ENCODE data around the gene LRP11.

Gene LRP11

GRCh38 chr6:149830731-149831307 lies 33.3 kb downstream of the LRP11 start:
- Histone ChIP-seq H3K36me3 (ENCODE audit: control insufficient read depth, insufficient read depth, low read length) (peaks cover 4% of the 10 kb centered on the region; the same call in 1 of the 2 replicates), H3K4me1 (ENCODE audit: control insufficient read depth, insufficient read depth, low read length) (no peaks in the 10 kb centered on the region), H3K4me3 (ENCODE audit: low read depth, low read length) (no peak overlapping the region), H3K27me3 (ENCODE audit: control insufficient read depth, insufficient read depth, low read length) (no peaks in the 10 kb centered on the region), H3K9me3 (ENCODE audit: control insufficient read depth, insufficient read depth, low read length) (no peaks in the 10 kb centered on the region), H3K27ac (ENCODE audit: low read depth, low read length) (no peak overlapping the region), H3K9ac (ENCODE audit: low read depth, low read length) (no peak overlapping the region)

DNA sequence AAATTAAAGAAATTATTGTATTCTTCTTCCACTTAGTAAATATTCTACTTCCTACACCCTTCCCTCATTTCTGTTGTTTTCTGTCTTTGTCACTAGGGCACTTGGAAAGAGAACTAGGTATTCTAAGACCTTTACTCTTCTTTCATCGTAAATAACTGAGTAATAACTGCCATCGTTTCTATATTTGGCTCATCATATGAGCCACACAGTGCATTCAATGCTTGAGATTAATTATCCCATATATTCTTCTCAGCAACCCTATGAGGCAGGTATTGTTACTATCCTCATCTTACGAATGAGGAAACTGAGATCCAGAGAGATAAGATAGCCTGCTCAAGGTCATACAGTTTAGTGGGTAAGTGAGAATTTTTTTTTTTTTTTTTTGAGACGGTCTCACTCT lies 38.9 kb downstream of the LRP11 start:
- no peak overlapping the region for H3K9ac ChIP-seq (ENCODE audit: low read depth, low read length)
- no peak overlapping the region for H3K27ac ChIP-seq (ENCODE audit: low read depth, low read length)
- no peaks in the 10 kb centered on the region for H3K36me3 ChIP-seq (ENCODE audit: control insufficient read depth, insufficient read depth, low read length)
- H3K9me3 ChIP-seq (ENCODE audit: control insufficient read depth, insufficient read depth, low read length), result no peaks in the 10 kb centered on the region
- H3K4me3 ChIP-seq (ENCODE audit: low read depth, low read length), result no peak overlapping the region
- H3K27me3 ChIP-seq (ENCODE audit: control insufficient read depth, insufficient read depth, low read length), result no peaks in the 10 kb centered on the region
- no peaks in the 10 kb centered on the region for H3K4me1 ChIP-seq (ENCODE audit: control insufficient read depth, insufficient read depth, low read length)

DNA sequence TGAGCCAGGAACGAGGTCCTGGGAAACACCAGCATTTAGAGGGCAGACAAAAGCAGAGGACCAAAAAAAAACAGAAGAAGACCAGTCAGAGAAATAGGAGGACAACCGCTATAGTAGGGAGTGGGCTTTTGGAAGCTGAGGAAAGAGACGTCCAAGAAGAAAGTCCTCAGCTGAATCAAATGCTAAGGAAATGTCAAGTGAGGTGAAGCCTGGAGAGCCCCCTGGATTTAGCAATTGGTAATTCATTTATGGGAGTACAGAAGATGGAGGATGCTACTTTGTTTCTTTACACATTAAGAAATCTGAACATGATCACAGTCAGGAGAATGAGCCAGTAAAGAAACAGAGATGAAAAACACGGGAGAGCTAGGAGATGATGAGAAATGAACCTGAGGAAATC lies 41.1 kb downstream of the LRP11 start:
- H3K4me1 ChIP-seq (ENCODE audit: control insufficient read depth, insufficient read depth, low read length), result no peaks in the 10 kb centered on the region
- H3K27me3 ChIP-seq (ENCODE audit: control insufficient read depth, insufficient read depth, low read length), result no peaks in the 10 kb centered on the region
- no peaks in the 10 kb centered on the region for H3K9me3 ChIP-seq (ENCODE audit: control insufficient read depth, insufficient read depth, low read length)
- no peaks in the 10 kb centered on the region for H3K36me3 ChIP-seq (ENCODE audit: control insufficient read depth, insufficient read depth, low read length)
- H3K9ac ChIP-seq (ENCODE audit: low read depth, low read length), result no peak overlapping the region
- H3K27ac ChIP-seq (ENCODE audit: low read depth, low read length), result no peak overlapping the region
- no peak overlapping the region for H3K4me3 ChIP-seq (ENCODE audit: low read depth, low read length)

DNA sequence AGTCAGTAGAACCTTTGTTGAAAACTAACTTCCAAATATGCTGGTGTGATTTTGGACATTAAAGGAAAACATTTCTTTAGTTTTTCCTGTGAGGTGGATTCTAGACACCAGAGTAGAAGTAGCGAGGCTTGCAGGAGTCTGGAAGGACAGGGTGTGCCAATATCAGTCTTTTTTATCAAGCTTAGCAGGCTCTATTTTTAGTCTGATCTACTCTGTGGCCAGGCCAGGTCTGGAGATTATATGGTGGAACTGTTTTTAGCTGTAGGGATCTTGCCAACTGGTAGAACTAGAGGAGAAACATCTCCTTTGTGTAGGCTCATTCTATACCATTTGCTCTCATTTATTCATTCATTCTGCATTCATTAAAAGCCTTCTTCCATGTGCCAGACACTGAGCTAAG lies 42.7 kb downstream of the LRP11 start:
- Histone ChIP-seq H3K9me3 (ENCODE audit: control insufficient read depth, insufficient read depth, low read length) (no peaks in the 10 kb centered on the region), H3K27ac (ENCODE audit: low read depth, low read length) (no peak overlapping the region), H3K36me3 (ENCODE audit: control insufficient read depth, insufficient read depth, low read length) (no peaks in the 10 kb centered on the region), H3K27me3 (ENCODE audit: control insufficient read depth, insufficient read depth, low read length) (no peaks in the 10 kb centered on the region), H3K9ac (ENCODE audit: low read depth, low read length) (no peak overlapping the region), H3K4me1 (ENCODE audit: control insufficient read depth, insufficient read depth, low read length) (no peaks in the 10 kb centered on the region), H3K4me3 (ENCODE audit: low read depth, low read length) (no peak overlapping the region)

DNA sequence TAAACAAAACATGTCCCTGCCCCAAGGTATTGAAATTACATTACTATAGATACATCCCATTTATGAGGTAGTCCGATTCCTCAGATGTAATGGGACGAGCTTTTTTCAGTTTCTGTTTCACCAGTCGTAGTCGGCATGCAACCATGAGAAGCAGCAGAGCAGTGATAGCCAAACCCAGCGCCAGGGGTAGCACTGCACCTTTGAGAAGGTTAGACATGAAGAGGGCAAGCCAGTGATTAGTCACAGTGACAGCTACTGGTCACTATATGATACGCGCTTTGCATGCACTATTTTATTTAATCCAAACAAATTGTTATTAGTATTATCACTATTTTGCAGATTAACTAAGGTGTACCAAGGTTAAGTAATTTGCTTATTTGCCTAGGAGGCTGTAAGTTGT lies 43.7 kb downstream of the LRP11 start:
- Histone ChIP-seq H3K4me3 (ENCODE audit: low read depth, low read length) (no peak overlapping the region), H3K27me3 (ENCODE audit: control insufficient read depth, insufficient read depth, low read length) (no peaks in the 10 kb centered on the region), H3K36me3 (ENCODE audit: control insufficient read depth, insufficient read depth, low read length) (no peaks in the 10 kb centered on the region), H3K9me3 (ENCODE audit: control insufficient read depth, insufficient read depth, low read length) (no peaks in the 10 kb centered on the region), H3K27ac (ENCODE audit: low read depth, low read length) (no peak overlapping the region), H3K4me1 (ENCODE audit: control insufficient read depth, insufficient read depth, low read length) (no peaks in the 10 kb centered on the region), H3K9ac (ENCODE audit: low read depth, low read length) (no peak overlapping the region)

GRCh38 chr6:149815788-149816187 lies 48.4 kb downstream of the LRP11 start:
- no peak overlapping the region for H3K9ac ChIP-seq (ENCODE audit: low read depth, low read length)
- no peaks in the 10 kb centered on the region for H3K9me3 ChIP-seq (ENCODE audit: control insufficient read depth, insufficient read depth, low read length)
- H3K4me3 ChIP-seq (ENCODE audit: low read depth, low read length), result no peak overlapping the region
- no peaks in the 10 kb centered on the region for H3K4me1 ChIP-seq (ENCODE audit: control insufficient read depth, insufficient read depth, low read length)
- no peak overlapping the region for H3K27ac ChIP-seq (ENCODE audit: low read depth, low read length)
- no peaks in the 10 kb centered on the region for H3K27me3 ChIP-seq (ENCODE audit: control insufficient read depth, insufficient read depth, low read length)
- H3K36me3 ChIP-seq (ENCODE audit: control insufficient read depth, insufficient read depth, low read length), result peaks cover 10% of the 10 kb centered on the region; the same call in 1 of the 2 replicates

DNA sequence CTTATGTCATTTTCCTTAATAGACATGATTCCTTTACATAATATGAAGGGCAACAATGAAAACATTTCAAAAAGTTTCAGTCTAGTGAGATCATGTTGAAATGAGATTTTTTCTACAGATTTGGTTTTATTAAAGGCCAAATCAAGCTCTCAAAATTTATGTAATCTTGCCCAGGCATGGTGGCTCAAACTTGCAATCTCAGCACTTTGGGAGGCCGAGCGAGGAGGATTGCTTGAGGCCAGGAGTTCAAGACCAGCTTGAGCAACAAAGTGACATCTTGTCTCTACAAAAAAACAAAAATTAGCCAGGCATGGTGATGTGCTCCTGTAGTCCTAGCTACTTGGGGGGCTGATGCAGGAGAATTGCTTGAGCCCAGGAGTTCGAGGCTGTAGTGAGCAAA lies 50.8 kb downstream of the LRP11 start:
- H3K9ac ChIP-seq (ENCODE audit: low read depth, low read length), result no peak overlapping the region
- no peak overlapping the region for H3K4me3 ChIP-seq (ENCODE audit: low read depth, low read length)
- peaks cover 16% of the 10 kb centered on the region; the same call in 1 of the 2 replicates for H3K36me3 ChIP-seq (ENCODE audit: control insufficient read depth, insufficient read depth, low read length)
- H3K9me3 ChIP-seq (ENCODE audit: control insufficient read depth, insufficient read depth, low read length), result no peaks in the 10 kb centered on the region
- no peaks in the 10 kb centered on the region for H3K27me3 ChIP-seq (ENCODE audit: control insufficient read depth, insufficient read depth, low read length)
- H3K27ac ChIP-seq (ENCODE audit: low read depth, low read length), result no peak overlapping the region
- H3K4me1 ChIP-seq (ENCODE audit: control insufficient read depth, insufficient read depth, low read length), result no peaks in the 10 kb centered on the region

DNA sequence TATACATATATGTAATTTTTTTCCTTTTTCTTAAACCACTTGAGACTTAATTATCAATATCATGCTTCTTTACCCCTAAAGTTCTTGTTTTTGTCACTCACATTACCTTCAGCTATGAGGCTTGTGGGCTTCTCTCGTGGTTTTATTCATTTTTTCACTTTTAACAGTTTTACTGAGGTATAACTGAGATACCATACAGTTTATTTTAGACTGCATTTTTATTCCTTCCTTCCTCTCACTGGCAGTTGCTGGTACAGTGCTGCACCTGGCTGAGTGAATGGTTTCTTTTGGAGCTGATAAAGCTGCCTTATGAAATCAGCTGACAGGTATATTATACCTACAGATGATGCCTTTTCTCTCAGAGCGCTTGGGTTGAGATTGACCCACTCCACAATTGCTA lies 54.4 kb downstream of the LRP11 start:
- H3K4me1 ChIP-seq (ENCODE audit: control insufficient read depth, insufficient read depth, low read length), result no peaks in the 10 kb centered on the region
- H3K9ac ChIP-seq (ENCODE audit: low read depth, low read length), result no peak overlapping the region
- no peaks in the 10 kb centered on the region for H3K27me3 ChIP-seq (ENCODE audit: control insufficient read depth, insufficient read depth, low read length)
- no peaks in the 10 kb centered on the region for H3K9me3 ChIP-seq (ENCODE audit: control insufficient read depth, insufficient read depth, low read length)
- H3K36me3 ChIP-seq (ENCODE audit: control insufficient read depth, insufficient read depth, low read length), result peaks cover 16% of the 10 kb centered on the region; the same call in 1 of the 2 replicates
- no peak overlapping the region for H3K27ac ChIP-seq (ENCODE audit: low read depth, low read length)
- no peak overlapping the region for H3K4me3 ChIP-seq (ENCODE audit: low read depth, low read length)

GRCh38 chr6:149806127-149806526 lies 58.0 kb downstream of the LRP11 start:
- Histone ChIP-seq H3K9me3 (ENCODE audit: control insufficient read depth, insufficient read depth, low read length) (no peaks in the 10 kb centered on the region), H3K36me3 (ENCODE audit: control insufficient read depth, insufficient read depth, low read length) (peaks cover 22% of the 10 kb centered on the region), H3K27me3 (ENCODE audit: control insufficient read depth, insufficient read depth, low read length) (no peaks in the 10 kb centered on the region), H3K4me1 (ENCODE audit: control insufficient read depth, insufficient read depth, low read length) (no peaks in the 10 kb centered on the region), H3K9ac (ENCODE audit: low read depth, low read length) (no peak overlapping the region), H3K4me3 (ENCODE audit: low read depth, low read length) (no peak overlapping the region), H3K27ac (ENCODE audit: low read depth, low read length) (no peak overlapping the region)

GRCh38 chr6:149783551-149783950 lies 80.6 kb downstream of the LRP11 start:
- no peaks in the 10 kb centered on the region for H3K27me3 ChIP-seq (ENCODE audit: control insufficient read depth, insufficient read depth, low read length)
- H3K4me3 ChIP-seq (ENCODE audit: low read depth, low read length), result no peak overlapping the region
- no peaks in the 10 kb centered on the region for H3K9me3 ChIP-seq (ENCODE audit: control insufficient read depth, insufficient read depth, low read length)
- H3K9ac ChIP-seq (ENCODE audit: low read depth, low read length), result no peak overlapping the region
- H3K4me1 ChIP-seq (ENCODE audit: control insufficient read depth, insufficient read depth, low read length), result no peaks in the 10 kb centered on the region
- no peak overlapping the region for H3K27ac ChIP-seq (ENCODE audit: low read depth, low read length)
- peaks cover 28% of the 10 kb centered on the region for H3K36me3 ChIP-seq (ENCODE audit: control insufficient read depth, insufficient read depth, low read length)

DNA sequence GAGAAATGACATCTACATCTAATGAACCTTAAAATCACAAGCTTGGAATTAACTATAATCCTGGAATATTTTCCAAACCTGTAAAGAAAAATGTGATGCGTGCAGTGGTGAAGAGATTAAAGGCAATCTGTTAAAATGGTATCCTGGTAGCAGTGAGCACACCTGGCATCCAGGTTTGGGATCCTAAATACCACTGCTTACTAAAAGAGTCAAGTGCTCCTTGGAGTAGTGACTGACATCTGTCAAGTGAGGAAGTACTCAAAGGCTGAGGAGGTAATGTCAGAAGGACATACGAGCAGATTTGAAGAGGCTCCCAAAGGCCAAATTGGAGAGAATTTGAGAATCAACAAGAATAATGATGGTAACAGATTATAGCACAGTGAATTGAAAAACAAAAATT lies 81.8 kb downstream of the LRP11 start:
- no peaks in the 10 kb centered on the region for H3K27me3 ChIP-seq (ENCODE audit: control insufficient read depth, insufficient read depth, low read length)
- H3K9me3 ChIP-seq (ENCODE audit: control insufficient read depth, insufficient read depth, low read length), result no peaks in the 10 kb centered on the region
- no peak overlapping the region for H3K4me3 ChIP-seq (ENCODE audit: low read depth, low read length)
- no peak overlapping the region for H3K27ac ChIP-seq (ENCODE audit: low read depth, low read length)
- peaks cover 31% of the 10 kb centered on the region for H3K36me3 ChIP-seq (ENCODE audit: control insufficient read depth, insufficient read depth, low read length)
- H3K4me1 ChIP-seq (ENCODE audit: control insufficient read depth, insufficient read depth, low read length), result no peaks in the 10 kb centered on the region
- H3K9ac ChIP-seq (ENCODE audit: low read depth, low read length), result no peak overlapping the region

DNA sequence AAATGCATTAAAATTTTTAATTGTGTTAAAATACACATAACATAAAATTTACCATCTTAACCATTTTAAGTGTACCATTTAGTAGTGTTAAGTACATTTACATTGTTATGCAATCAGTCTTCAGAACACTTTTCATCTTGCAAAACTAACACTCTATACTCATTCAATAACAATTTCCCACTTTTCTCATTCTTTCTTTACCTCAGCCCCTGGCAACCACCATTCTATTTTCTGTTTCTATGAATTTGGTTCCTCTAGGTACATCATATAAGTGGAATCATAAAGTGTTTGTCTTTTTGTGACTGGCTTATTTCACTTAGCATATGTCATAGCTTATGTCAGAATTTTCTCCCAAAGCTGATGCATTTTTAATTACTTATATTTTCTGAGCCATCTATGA lies 82.4 kb downstream of the LRP11 start:
- no peaks in the 10 kb centered on the region for H3K9me3 ChIP-seq (ENCODE audit: control insufficient read depth, insufficient read depth, low read length)
- H3K27ac ChIP-seq (ENCODE audit: low read depth, low read length), result no peak overlapping the region
- peaks cover 36% of the 10 kb centered on the region for H3K36me3 ChIP-seq (ENCODE audit: control insufficient read depth, insufficient read depth, low read length)
- H3K9ac ChIP-seq (ENCODE audit: low read depth, low read length), result no peak overlapping the region
- no peak overlapping the region for H3K4me3 ChIP-seq (ENCODE audit: low read depth, low read length)
- no peaks in the 10 kb centered on the region for H3K27me3 ChIP-seq (ENCODE audit: control insufficient read depth, insufficient read depth, low read length)
- no peaks in the 10 kb centered on the region for H3K4me1 ChIP-seq (ENCODE audit: control insufficient read depth, insufficient read depth, low read length)

Data from HUES48 (cell line).